ENCODE data around the gene DTX3L.

DTX3L gene

DNA sequence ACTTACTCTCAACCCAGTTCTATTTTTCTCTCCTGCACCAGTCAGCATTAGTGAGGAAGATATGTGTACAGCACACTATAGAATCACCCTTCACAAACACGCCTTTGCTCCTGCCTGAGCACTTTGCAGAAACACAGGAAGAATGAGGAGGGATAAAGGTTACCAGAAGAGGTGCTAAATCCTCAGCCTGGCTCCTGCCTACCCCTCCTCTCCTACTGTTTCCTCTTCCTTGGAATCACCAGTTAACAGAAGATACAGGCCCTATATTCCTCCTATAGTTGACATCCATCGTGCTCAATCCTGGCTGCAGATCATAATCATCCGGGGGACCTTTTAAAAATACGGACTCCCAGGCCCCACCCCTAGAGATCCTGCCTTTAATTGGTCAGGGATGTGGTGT is 42.2 kb downstream of the DTX3L start:
- no peak for DNase-seq (ENCODE audit: low read depth in 2 of 2)

DNA sequence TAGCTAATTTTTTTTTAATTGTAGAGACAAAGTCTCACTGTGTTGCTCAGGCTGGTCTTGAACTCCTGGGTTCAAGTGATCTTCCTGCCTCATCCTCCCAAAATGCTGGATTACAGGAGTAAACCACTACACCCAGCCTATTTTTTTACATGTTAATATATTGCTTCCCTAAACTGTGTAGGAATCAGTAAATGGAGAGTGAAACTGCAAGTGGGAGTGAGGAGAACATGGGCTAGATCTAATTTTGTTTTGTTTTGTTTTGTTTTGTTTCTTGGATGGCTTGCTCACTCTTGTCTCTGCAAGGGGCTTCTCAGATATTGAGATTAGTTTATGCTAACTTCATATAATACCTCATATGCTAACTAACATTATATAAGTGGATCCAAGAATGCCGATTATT is 44.8 kb downstream of the DTX3L start:
- DNase-seq (ENCODE audit: low read depth in 2 of 2): no peak

GRCh38 chr3:122609798-122610559 is 45.8 kb downstream of the DTX3L start:
- DNase-seq (ENCODE audit: low read depth in 2 of 2): no peak

GRCh38 chr3:122612696-122613095 is 48.6 kb downstream of the DTX3L start:
- DNase-seq (ENCODE audit: low read depth in 2 of 2): no peak

GRCh38 chr3:122615303-122615702 is 51.2 kb downstream of the DTX3L start:
- DNase-seq (ENCODE audit: low read depth in 2 of 2): no peak

DNA sequence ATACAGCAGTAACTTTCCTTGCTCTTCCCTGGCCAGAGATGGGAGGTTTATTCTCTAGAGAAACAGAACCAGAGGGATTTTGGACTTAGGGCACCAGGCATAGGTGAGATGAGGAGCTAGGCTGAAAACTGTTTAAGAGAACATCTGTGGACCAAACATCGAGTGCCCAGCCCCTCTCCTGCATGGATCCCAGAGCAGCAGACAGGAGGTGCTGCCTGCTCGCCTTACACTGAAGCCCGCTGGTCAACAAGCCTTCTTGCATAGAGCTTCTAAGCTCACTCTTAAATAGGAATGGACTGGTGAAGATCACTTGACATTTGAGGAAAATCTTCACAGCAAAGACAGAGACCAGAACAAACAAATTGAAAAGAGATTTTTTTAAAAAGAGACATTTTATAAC is 54.5 kb downstream of the DTX3L start:
- DNase-seq (ENCODE audit: low read depth in 2 of 2): no peak

DNA sequence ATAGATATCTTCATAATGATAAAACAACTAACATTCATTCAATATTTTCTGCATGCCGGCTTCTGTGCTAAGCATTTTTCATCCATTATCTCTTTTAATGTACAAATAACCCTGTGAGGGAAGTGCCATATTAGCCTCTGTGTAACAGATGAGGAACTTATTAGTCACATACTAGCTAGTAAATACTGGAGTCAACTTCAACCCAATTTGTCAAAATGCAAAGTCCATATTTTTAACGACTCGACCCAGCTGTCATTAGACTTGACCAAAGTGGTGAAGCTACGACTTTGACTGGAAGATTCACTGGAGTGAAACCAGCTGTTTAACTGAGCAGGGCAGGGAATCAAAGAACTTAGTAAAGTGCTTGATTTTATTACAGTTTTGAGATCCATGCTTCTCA is 54.9 kb downstream of the DTX3L start:
- no peak for DNase-seq (ENCODE audit: low read depth in 2 of 2)

DNA sequence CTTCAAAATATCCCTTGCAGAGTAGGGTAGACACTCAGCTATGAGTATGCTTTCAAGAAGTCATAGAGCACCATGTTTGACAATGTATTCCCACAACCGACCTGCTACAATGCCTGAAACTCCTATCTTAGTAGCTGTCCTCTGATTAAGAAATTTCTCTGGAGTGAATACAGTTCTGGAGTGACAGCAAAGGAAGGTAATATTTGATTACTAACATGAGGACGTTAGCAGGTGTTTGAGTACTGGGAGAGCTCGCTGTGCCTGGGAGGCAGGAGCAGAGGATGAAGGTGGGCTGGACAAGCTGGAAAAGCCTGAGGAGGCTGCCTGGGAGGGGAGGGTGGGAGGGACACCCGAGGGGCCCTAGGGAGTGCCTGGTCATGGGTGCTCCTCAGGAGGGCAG is 56.3 kb downstream of the DTX3L start:
- DNase-seq (ENCODE audit: low read depth in 2 of 2): no peak

DNA sequence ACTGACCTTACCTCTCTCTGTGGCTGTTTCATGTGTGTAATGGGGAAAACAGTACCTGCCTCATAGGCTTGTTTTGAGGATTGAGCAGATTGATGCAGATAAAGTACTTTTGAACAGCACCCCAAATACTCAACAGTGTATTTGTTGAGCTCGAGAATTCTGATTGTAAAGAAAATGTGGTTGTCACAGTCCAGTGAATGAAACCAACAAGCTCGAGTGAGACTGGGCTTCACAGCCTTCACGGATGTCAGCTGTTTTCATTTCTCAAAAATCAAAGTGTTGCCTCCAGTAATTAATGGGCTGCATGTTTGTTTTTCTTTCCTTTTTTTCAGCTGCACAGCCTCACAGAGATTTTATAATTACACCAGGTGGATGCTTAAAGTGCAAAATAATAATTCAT is 57.0 kb downstream of the DTX3L start:
- no peak for DNase-seq (ENCODE audit: low read depth in 2 of 2)

GRCh38 chr3:122623031-122623829 is 59.1 kb downstream of the DTX3L start:
- no peak for DNase-seq (ENCODE audit: low read depth in 2 of 2)

Measured in stimulated activated CD4-positive, alpha-beta T cell treated with anti-CD3 and anti-CD28 coated beads, Interleukin-1b, Interleukin-23, amount 100 ng/mL, for 4 hours (primary cell).